Measurements from ENCODE around the gene NIPAL4.

NIPAL4 gene

GRCh38 chr5:157447201-157447637 is 12.8 kb upstream of the NIPAL4 start:
- H3K9me3 ChIP-seq (ENCODE audit: control insufficient read depth, low read length), result no peaks in the 10 kb centered on the region
- H3K79me2 ChIP-seq, result no peaks in the 10 kb centered on the region
- no peaks in the 10 kb centered on the region for H3K36me3 ChIP-seq (ENCODE audit: control insufficient read depth, insufficient read depth, low read length)
- no peak overlapping the region for H3K9ac ChIP-seq
- H2AFZ ChIP-seq, result no peak overlapping the region
- peaks cover 2% of the 10 kb centered on the region for H3K4me1 ChIP-seq
- no peak overlapping the region for H3K4me2 ChIP-seq (ENCODE audit: low read length)
- H3K27ac ChIP-seq, result no peak overlapping the region
- TF ChIP-seq CTCF (IDR thresholded peaks at IDR 0.05), result no peak
- no peaks in the 10 kb centered on the region for H3K27me3 ChIP-seq (ENCODE audit: control insufficient read depth, insufficient read depth, low read length)
- no peak overlapping the region for H3K4me3 ChIP-seq (ENCODE audit: low read depth, low read length)

DNA sequence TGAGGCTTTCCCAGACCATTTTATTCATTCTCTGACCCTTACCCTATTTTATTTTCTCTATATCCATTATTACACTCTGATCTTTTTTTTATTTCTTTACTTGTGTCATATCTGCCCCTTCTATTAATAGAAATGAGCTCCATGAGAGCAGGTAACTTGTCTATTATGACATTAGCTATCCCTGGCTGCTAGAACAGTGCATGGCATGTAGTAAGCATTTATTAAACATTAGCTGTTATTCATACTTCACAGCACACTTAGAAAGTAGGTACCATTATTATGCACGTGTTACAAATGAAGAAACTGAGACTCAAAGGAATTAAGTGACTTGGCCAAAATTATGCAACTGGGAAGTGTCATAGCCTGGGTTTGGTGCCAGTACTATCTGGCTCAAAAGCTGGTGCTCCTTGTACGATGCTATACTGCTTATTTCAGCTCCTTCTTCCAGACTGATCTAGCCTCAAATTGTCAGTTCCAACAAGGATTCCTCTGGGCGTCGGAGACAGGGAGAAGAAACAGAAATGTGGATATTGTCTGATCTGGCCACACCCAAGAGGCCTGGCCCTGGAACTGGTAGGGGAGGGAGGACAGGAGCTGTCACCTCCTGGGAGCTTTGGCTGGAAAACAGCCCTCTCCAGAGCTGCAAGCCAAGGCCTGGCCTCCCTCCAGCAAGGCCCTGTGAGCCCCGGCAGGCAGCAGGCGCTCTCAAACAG is 10.8 kb upstream of the NIPAL4 start:
- Histone ChIP-seq H3K4me1 (peaks cover 2% of the 10 kb centered on the region), H3K9me3 (ENCODE audit: control insufficient read depth, low read length) (no peaks in the 10 kb centered on the region), H3K4me2 (ENCODE audit: low read length) (no peak overlapping the region), H3K36me3 (ENCODE audit: control insufficient read depth, insufficient read depth, low read length) (no peaks in the 10 kb centered on the region), H2AFZ (peak overlapping the region; percentile 70), H3K9ac (no peak overlapping the region), H3K27me3 (ENCODE audit: control insufficient read depth, insufficient read depth, low read length) (no peaks in the 10 kb centered on the region), H3K79me2 (no peaks in the 10 kb centered on the region), H3K4me3 (ENCODE audit: low read depth, low read length) (no peak overlapping the region), H3K27ac (no peak overlapping the region)
- no peak for TF ChIP-seq CTCF (IDR thresholded peaks at IDR 0.05)

GRCh38 chr5:157450024-157450423 is 10.0 kb upstream of the NIPAL4 start:
- H3K9ac ChIP-seq, result no peak overlapping the region
- peaks cover 2% of the 10 kb centered on the region for H3K4me1 ChIP-seq
- TF ChIP-seq CTCF (IDR thresholded peaks at IDR 0.05), result no peak
- no peaks in the 10 kb centered on the region for H3K79me2 ChIP-seq
- H3K9me3 ChIP-seq (ENCODE audit: control insufficient read depth, low read length), result no peaks in the 10 kb centered on the region
- no peak overlapping the region for H3K4me3 ChIP-seq (ENCODE audit: low read depth, low read length)
- H3K4me2 ChIP-seq (ENCODE audit: low read length), result no peak overlapping the region
- peak overlapping the region; percentile 70 for H2AFZ ChIP-seq
- H3K36me3 ChIP-seq (ENCODE audit: control insufficient read depth, insufficient read depth, low read length), result no peaks in the 10 kb centered on the region
- H3K27ac ChIP-seq, result no peak overlapping the region
- no peaks in the 10 kb centered on the region for H3K27me3 ChIP-seq (ENCODE audit: control insufficient read depth, insufficient read depth, low read length)

- Histone ChIP-seq H3K4me3 (ENCODE audit: low read depth, low read length) (no peak overlapping the region), H3K79me2 (no peaks in the 10 kb centered on the region), H2AFZ (no peak overlapping the region), H3K4me1 (peaks cover 2% of the 10 kb centered on the region), H3K9ac (no peak overlapping the region), H3K27me3 (ENCODE audit: control insufficient read depth, insufficient read depth, low read length) (no peaks in the 10 kb centered on the region), H3K9me3 (ENCODE audit: control insufficient read depth, low read length) (no peaks in the 10 kb centered on the region), H3K27ac (no peak overlapping the region), H3K4me2 (ENCODE audit: low read length) (no peak overlapping the region), H3K36me3 (ENCODE audit: control insufficient read depth, insufficient read depth, low read length) (no peaks in the 10 kb centered on the region)
- TF ChIP-seq CTCF (IDR thresholded peaks at IDR 0.05), result no peak
These were observed 8.2 kb upstream of the NIPAL4 start for GRCh38 chr5:157451806-157452205.

DNA sequence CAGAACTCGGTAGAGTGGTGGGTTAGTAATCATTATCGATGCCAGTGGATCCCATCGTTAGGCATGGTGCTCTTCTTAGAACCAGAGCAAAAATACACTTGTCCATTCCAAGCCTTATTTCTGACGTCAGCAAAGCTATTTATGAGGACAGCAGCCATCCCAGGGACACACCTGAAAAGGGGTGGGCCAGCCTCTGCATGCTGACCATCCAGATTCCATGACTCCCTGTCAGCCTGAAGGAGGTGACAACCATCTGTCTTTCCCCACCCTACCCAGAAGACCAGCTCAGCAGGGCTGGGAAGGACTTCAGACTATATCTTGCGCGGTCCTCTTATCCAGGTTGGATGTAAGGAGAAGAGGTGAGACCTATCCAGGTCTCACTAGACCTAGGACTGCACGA is 5.7 kb upstream of the NIPAL4 start:
- H3K27ac ChIP-seq, result no peak overlapping the region

More for the DNA sequence above, 5.7 kb upstream of the NIPAL4 start:
- no peak overlapping the region for H2AFZ ChIP-seq
- no peaks in the 10 kb centered on the region for H3K9me3 ChIP-seq (ENCODE audit: control insufficient read depth, low read length)
- H3K4me1 ChIP-seq, result peaks cover 2% of the 10 kb centered on the region
- no peak overlapping the region for H3K4me3 ChIP-seq (ENCODE audit: low read depth, low read length)
- H3K9ac ChIP-seq, result no peak overlapping the region
- H3K4me2 ChIP-seq (ENCODE audit: low read length), result no peak overlapping the region
- TF ChIP-seq CTCF (IDR thresholded peaks at IDR 0.05), result no peak
- no peaks in the 10 kb centered on the region for H3K36me3 ChIP-seq (ENCODE audit: control insufficient read depth, insufficient read depth, low read length)
- no peaks in the 10 kb centered on the region for H3K79me2 ChIP-seq
- H3K27me3 ChIP-seq (ENCODE audit: control insufficient read depth, insufficient read depth, low read length), result no peaks in the 10 kb centered on the region

All from parathyroid adenoma (tissue), 2 donors.